Stimulated activated CD8-positive, alpha-beta memory T cell treated with anti-CD3 and anti-CD28 coated beads, Interleukin-7, amount 100 ng/mL, for 24 hours (primary cell): Measurements from ENCODE around the gene ZNF324.
A peak's percentile ranks its signal among the peaks of the same experiment; 100 is the strongest.
"Not testable (repeated sequence)": the region's sequence is repeated elsewhere in the genome, so short reads cannot be mapped to it uniquely, and the experiment has no call there.

Experiments used
- DNase-seq: peaks from one replicate; pipeline ENCODE4 v3.0.0-alpha.2; 2020; ENCODE audit warnings: low read depth

ZNF324 gene

DNA sequence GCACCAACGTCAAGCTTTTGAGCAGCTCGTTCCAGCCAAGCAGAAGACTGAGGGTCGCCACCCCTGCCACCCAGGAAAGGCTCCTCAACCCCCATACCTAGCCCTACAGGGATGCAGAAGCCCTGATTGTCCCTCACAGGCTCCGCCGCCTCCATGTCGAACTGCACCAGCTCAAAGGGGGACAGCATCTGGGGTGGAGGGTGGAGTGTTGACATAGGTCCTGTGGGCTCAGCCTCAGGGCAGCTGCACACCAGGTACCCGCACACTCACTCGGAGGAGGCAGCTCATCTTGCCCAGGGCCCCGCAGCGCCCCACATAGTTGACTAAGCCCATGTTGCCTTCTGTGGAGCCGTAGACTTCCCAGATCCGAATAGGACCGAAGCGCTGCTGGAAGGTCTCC lies 33.4 kb downstream of the ZNF324 start:
- DNase-seq = no peak

DNA sequence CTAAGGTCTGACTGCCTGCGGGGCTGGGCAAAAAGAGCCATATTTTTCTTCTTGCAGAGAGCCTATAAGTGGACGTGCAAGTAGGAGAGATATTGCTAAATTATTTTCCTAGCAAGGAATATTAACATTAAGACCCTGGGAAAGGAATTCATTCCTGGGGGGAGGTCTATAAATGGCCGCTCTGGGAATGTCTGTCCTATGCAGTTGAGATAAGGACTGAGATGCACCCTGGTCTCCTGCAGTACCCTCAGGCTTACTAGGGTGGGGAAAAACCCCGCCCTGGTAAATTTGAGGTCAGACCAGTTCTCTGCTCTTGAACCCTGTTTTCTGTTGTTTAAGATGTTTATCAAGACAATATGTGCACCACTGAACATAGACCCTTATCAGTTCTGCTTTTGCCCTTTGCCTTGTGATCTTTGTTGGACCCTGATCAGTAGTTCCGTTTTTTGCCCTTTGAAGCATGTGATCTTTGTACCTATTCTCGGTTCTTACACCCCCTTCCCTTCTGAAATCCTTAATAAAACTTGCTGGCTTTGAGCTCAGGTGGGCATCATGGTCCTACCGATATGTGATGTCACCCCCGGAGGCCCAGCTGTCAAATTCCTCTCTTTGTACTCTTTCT lies 40.8 kb downstream of the ZNF324 start:
- not testable (repeated sequence) for DNase-seq

DNA sequence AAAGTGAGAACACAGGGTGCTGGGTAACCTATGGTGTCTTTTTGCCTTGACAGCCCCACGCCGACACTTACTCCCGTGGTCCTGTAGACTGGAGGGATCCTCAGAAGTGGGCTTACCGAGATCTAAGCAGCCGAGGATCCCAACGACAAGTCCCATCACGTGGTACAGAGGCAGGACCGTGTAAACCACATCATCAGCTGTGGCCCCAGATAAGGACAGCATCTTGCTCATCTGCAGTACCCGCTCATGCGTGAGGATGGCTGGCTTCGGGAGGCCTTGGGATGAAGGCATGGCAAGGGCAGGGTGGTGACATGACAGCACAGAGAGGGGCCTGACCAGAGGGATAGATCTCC lies 42.8 kb downstream of the ZNF324 start:
- no peak for DNase-seq

DNA sequence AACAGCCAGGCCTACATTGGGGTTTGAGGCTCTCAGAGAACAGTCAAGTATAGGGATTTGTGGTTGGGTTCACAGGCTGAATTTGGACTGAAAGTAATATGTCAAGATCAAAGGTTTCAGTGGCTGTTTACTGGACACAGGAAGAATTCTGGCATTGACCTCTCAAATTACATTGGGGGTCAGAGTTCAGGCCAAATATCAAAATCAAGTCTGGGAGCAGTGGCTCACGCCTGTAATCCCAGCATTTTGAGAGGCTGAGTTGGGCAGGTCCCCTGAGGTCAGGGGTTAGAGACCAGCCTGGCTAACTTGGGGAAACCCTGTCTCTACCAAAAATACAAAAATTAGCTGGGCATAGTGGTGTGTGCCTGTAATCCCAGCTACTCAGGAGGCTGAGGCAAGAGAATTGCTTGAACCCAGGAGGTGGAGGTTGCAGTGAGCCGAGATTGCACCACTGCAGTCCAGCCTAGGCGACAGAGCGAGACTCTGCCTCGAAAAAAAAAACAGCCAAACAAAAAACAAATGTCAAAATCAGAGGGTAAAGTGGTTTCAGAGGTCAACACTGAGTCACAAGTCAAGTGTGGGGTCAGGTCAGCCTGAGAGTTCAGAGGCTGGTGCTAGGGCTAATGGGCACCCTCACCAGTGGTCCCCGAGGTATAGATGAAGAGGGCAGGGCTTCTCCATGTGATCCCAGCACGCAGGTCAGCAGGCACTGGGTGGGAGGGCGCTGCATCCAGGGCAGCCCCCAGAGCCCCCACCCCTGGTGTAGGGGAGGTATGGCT lies 43.4 kb downstream of the ZNF324 start:
- no peak for DNase-seq

DNA sequence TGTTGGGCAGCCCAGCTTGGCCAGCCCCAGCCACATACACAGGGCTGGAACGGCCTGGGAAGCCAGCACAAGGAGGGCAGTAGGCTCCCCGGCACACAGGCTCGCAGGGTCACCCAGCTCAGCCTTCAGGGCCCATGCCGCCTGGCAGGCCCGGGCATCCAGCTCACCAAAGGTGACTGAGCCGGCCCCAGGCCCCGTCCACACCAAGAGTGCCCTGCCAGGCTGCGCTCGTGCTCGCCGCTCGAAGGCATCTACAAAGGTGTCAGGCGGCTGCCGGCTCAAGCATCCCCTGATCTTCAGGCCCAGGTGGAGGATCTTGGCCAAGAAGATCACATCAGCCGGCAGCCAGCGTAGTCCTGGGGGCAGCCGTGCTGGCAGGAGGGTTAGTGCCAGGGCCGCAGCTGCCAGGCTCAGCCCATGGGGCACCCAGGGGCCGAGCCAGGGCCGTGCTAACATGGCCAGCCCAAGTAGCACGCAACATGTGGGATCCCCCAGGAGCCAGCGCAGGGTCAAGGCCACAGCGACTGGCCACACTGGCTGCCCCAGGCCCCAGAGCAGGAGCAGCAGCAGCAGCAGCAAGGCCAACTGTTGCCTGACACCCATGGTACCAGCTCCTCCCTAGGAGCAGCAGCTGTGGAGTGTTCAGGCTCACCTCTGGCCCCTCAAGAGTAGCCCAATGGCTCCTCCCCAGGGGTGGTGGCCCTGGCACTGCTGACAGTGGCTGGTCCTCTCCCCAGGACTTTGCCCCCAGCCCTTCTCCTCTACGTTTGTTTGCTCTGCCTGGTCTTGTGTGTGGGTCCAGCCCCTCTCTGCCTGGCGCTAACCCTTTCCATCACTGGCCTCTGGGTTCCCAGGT lies 44.7 kb downstream of the ZNF324 start, which contains the start of gene SLC27A5:
Gene SLC27A5 (minus strand): TSS at position 640 of the 856 bp plus-strand sequence. CDS start 37 bp downstream, at position 603.
- no peak for DNase-seq

DNA sequence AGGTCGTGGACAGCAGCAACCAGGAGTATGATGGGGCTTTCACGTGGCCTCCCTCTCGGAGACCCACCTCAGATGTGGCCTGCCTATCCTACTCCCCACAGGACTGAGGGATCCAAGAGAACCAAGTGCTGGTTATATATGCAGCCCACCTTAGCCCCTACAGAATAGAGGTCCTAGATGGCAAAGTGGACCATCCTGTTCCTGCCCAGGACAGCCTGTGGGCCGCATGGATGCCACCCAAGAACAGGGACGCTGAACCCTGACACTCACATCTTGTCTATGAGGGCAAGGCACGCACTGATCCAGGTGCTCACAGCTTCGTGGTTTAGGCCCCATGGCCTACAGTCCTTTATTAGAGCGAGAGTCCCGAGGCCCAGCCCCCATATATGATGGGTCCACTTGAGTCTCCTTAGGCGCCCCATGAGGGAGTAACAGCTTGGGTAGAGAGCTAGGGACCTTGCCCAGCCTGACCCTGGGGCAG lies 46.4 kb downstream of the ZNF324 start:
- no peak for DNase-seq

DNA sequence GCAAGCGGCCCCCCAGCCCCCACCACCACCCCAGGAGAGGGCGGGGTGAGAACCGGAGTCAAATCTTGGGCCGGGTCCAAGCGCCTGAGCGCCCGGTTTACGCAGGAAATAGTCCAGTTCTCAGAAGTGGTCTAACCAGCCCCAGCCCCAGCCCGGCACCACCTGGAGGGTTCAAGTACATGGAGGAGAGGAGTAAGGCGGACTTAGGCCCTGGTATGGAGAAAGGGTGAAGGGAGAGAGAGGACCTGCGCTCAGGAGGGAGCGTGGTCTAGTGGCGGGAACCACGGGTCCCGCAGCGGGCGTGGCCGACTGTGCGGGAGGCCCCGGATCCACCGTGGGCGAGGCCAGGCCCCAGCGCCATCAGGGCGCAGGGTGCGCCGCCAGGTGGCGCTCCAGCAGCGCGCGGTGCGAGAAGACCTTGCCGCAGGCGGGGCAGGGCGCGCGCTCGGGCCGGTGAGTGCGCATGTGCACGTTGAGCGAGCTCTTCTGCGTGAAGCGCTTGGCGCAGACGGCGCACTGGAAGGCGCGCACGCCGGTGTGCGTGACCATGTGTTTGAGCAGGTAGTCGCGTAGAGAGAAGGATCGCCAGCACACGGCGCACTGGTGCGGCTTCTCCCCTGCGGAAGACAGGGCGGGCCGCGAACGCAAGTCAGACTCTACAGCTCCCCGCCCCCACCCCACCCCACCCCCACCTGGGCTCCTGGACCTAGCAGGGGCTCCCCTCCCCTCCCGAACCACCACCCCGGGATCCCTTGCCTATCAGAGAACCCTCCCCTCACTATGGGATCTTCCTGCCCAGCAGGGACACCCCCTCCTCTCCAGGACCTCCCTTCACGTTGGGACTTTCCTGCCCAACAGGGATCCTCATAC lies 47.0 kb downstream of the ZNF324 start:
- DNase-seq = peak; percentile 89

DNA sequence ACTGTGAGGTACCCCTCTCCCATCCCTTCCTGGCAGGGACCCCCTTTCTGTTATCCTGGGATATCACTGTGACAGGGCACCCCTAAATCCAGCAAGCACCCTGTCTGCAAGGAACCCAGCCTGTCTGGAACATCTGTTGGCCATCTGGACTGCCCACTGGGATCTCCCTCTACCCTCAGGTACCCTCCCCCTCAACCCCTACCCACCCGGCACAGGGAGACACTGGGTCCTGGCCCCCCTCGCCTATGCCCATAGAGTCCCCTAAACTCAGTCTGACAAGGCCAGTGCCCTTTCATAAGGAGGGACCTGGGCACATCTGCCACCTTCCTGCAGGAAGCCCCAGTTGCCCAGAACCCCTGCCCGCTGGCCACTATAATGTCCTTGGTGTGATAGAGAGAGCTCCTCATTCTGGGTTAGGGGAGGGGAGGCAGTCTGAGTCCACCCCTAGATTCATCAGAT lies 47.7 kb downstream of the ZNF324 start:
- no peak for DNase-seq

DNA sequence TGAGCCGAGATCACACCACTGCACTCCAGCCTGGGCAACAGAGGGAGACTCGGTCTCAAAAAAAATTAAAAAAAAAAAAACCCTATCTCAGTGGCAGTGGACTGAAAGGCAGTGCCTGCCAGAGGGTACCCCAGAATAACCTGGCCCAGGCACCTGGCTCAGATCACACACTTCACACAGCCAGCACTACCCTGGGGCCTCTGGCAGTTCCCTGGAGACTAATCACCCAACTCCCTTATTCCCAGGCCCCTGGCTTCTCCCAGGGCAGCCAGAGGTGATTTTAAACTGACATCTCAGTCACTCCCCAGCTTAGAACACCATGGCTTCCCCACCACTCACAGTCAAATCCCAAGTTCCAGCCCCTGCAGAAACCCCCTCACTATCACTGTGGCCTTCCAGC lies 48.4 kb downstream of the ZNF324 start:
- no peak for DNase-seq

DNA sequence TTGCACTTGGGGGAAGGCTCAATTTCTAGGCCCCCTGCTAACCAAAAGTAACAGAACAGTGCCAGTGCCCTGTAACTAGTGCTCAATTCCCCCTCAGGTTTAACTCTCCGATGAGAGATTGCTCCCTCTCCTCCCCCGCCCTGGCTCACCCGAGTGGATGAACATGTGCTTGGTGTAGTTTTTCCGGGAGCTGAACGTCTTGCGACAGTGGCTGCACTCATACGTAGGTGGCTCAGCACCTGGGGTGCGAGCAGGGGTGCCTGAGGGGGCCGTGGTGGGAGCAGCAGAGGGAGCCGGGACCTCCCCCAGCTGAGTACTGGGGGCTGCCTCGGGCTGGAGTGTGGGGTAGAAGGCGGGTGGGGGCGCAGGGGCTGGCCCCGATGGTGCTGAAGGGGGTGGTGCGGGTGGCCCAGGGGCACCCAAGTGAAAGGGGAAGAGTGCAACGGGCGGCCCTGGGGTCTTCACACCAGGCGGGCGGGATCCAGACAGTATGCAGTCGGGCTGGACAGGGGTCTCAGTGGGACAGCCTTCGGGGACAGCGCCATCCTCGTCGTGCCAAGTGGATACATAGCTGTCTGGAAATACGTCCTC lies 49.5 kb downstream of the ZNF324 start:
- no peak for DNase-seq

DNA sequence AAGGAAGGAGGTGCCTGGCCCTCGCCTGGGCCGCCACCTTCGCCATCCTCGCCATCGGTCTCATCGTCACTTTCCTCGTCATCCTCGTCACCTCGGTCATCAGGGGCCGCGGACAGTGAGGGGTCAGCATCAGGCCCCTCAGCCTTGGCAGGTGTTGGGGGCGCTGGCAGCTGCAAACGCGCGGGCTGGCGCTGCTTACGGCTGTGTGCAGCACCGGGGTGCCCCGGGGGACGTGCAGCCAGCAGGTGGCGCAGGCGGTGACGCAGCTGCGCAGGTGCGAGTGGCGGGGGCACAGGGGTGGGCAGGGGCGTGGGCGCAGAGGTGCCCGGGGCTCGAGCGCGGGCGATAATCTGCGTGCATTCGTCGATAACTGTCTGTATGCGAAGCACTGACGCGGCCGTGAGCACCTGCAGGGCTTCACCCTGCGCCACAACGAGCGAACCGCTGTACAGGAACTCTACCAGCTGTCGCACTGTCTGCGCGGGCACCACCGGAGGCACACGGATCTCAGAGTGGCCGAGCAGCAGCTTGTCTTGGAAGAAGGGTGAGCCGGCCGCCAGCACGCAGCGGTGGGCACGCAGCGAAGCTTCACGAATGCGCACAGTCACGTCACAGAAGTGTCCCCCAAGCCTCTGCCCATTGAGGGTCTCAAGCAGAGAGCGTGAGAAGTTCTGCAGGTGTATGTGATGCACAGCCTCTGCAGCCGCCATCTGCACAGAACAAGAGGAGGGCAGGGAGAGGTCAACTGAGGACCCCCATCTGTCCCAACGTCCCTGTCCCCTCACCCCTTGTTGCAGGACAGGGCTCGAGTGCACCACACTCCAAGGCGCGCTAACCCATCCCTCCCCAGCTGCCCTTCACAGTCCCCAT lies 50.3 kb downstream of the ZNF324 start:
- no peak for DNase-seq

DNA sequence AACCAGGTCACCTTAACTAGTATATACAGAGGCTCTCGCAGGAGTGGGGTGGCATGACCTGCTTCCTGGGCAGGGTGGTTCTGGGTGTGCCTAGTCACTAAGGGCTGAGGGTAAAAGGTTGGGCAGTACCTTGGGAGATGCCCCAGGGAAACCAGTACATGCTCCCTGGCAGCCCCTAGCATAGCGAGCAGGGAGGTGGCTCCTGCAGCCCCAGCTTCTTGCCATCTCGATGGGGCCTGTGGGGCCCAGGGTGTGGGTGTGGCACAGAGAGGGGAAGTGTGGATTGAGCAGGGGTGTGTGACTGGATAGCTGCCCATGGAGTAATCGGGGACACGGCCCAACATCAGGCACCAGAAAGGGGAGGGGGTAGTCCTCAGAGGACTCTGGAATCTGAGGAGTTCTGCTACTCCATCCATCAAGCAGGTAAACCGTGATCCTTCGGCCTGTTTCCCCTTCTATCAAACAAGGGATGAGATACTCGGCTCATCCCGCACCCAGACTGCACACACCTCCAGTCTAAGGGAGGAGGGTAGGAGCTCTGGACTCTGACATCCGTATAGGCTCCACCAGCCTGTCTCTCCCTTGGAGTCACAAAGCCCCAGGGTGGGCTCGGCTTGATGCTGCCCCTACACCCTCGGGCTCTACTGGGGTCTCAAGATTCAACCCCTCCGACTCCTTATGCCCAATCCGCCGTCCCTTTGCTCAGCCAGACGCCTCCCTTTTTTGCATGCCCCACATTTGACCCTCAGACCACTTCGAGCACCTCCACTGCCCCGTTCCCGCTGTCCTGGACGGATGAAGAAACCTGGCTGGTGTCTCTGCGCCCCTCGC lies 51.6 kb downstream of the ZNF324 start:
- DNase-seq = no peak

DNA sequence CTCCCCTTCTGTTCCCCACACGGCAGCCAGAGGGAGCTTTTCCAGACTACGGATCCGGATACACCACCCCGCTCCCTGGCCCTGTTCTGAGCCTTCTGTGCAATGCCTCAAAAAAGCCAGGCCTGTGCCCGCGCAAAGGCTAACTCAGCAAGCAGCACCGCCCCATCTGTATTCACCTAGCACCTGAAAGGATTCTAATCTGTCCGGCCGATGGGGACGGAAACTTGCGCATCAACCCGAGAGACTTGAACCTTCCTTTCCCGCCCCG lies 52.1 kb downstream of the ZNF324 start:
- DNase-seq = no peak

DNA sequence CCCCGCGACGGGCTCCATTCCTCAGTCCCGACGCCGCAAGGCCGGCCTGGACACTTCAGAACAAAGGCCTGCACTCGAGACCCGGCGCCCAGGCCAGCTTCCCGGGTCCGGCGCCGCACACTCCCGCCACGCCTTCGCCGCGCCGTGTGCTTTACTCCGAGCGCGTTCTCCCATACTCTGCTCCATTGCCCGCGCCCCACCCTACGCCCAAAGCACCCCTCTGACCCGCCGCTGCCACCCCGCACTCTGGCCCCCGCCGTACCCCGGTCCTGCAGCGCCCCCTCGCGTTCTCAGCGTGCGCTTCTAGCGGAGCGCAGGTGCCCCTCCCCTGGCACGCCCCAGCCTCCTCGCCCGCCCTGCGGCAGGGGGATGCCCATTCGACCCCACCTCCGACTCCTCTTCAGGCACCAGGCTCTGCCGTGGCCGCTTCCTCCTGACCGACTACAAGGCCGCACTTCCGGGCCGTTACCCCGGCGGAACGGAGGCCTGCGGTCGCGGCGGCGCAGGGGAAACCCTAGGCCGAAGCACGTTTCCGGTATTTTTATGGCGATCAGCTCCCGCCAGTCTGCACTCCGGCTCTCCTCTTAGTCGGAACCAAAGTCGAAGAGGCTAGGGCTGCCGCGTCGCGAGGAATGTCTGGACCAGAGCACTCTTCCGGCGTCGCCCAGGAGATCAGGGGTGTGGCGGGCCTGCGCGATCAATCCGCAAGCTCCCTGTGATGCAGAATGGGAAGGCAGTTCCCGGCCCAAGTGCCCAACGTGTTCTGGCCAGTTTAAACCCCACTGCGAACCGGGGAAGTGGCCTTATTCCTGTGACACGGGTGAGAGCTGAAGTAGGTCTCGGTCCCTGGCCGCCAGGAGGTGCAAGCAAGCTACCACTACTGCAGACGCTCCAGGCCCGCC lies 52.7 kb downstream of the ZNF324 start, which contains the start of gene ZBTB45:
Gene ZBTB45 (minus strand): TSS at position 456 of the 902 bp plus-strand sequence. CDS start 2,137 bp downstream, outside the sequence.
- peak; percentile 86 for DNase-seq

DNA sequence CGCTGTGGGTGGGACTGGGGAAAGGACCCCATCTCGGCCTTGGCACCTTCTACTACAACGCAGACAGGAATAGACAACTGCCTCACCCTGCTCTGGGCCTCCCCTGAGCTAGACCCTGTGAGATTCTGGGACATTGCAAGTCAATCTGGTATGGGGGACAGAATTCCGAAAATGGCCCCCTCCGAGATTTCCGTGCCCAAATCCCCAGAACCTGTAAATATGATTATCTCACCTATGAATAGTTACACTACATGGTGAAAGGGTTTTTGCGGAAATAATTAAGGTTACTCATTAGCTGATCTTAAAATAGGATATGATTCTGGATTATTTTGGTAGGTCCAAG lies 53.3 kb downstream of the ZNF324 start:
- DNase-seq = no peak

DNA sequence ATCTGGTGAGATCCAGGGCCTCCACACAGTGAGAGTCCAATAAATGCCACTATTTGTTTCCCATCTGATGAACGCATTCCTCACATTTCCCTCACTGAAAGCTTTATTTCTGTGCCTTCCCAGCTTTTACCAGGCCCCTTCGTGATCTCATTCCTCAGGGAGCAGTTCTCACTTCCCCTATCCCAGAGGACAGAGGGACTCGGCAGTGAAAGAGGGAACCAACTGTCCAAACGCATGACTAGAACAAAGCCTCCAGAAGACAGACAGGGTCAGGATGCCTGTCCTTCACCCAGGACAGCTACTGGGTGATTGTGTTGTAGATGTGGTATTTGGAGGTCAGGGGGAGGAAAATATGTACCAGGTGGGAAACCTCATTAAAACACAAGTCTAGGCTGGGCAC lies 54.8 kb downstream of the ZNF324 start:
- no peak for DNase-seq

DNA sequence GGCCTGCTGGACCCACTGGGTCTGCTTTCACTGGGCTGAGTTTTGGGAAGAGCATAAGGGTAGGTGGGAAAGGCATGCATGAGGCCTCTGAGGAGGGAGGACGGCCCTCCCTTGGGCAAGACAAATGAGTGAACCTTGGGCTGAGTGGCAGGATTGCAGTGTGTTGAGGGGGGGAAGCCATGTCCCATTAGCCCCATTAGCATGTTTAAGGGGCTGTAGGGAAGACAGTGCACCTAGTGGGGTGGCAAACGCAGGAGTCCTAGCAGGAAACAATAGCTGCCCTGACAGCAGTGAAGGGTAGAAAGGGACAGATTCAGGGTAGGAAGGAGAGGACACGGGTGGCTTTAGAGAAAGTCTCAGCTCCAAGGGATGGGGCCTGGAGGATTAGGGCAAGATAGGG lies 55.8 kb downstream of the ZNF324 start:
- DNase-seq = no peak
